Osteocyte (in vitro differentiated cells): ENCODE data around the gene TRRAP. TPM values are rescaled to one million over a fixed set of nuclear protein-coding genes. Genes with fewer than 3 reads are reported as not detected.

ENCODE experiments used
- DNase-seq: peaks from one replicate; pipeline ENCODE4 v3.0.0; 2021; ENCODE audit warnings: mixed read lengths; ENCODE audit not compliant: unreplicated experiment; ENCODE audit errors: extremely low spot score
- H3K27ac Mint-ChIP-seq: one replicate; pipeline ENCODE4 v1.8.0; 2021; ENCODE audit warnings: mild to moderate bottlenecking, mixed read lengths; ENCODE audit not compliant: unreplicated experiment
- H3K27me3 Mint-ChIP-seq: one replicate; pipeline ENCODE4 v1.8.0; 2021; ENCODE audit warnings: mixed read lengths; ENCODE audit not compliant: unreplicated experiment
- H3K36me3 Mint-ChIP-seq: one replicate; pipeline ENCODE4 v1.8.0; 2021; ENCODE audit warnings: mixed read lengths; ENCODE audit not compliant: unreplicated experiment
- H3K4me1 Mint-ChIP-seq: one replicate; pipeline ENCODE4 v1.8.0; 2021; ENCODE audit warnings: mixed read lengths; ENCODE audit not compliant: unreplicated experiment
- H3K4me3 Mint-ChIP-seq: one replicate; pipeline ENCODE4 v1.8.0; 2021; ENCODE audit warnings: mild to moderate bottlenecking, moderate library complexity, mixed read lengths; ENCODE audit not compliant: unreplicated experiment
- H3K9me3 Mint-ChIP-seq: one replicate; pipeline ENCODE4 v1.8.0; 2021; ENCODE audit warnings: mixed read lengths; ENCODE audit not compliant: unreplicated experiment
- total RNA-seq: library from RNA; stranded (reverse); gene quantifications from 2 replicates; pipeline ENCODE4 v1.2.1, GENCODE V29; 2021
- TF ChIP-seq, protein P1 (sequence below): fragments of 200-600 bp; sonication (generic); IDR thresholded peaks from 2 replicates; pipeline ENCODE4 v1.5.0; 2021; ENCODE audit warnings: antibody characterized with exemption, mild to moderate bottlenecking, moderate library complexity

The TRRAP gene
- total RNA-seq, 1 donor from 2014 or later, result 48.5 TPM

DNA sequence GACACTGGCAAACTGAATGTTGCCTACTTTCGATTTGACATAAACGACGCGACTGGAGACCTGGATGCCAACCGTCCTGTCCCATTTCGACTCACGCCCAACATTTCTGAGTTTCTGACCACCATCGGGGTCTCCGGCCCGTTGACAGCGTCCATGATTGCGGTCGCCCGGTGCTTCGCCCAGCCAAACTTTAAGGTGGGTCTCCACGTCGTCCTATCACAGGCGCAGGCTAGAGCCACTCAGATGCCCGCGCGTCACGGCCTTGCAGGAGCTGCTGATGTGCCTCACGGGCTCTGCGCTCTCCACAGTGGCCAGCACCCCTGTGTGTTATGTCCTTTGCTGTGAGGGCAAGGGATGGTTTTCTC lies 133.0 kb downstream of the TRRAP start:
- no peak for DNase-seq
- peaks cover 61% of the 10 kb centered on the region for H3K36me3 Mint-ChIP-seq
- TF ChIP-seq, protein P1, sequence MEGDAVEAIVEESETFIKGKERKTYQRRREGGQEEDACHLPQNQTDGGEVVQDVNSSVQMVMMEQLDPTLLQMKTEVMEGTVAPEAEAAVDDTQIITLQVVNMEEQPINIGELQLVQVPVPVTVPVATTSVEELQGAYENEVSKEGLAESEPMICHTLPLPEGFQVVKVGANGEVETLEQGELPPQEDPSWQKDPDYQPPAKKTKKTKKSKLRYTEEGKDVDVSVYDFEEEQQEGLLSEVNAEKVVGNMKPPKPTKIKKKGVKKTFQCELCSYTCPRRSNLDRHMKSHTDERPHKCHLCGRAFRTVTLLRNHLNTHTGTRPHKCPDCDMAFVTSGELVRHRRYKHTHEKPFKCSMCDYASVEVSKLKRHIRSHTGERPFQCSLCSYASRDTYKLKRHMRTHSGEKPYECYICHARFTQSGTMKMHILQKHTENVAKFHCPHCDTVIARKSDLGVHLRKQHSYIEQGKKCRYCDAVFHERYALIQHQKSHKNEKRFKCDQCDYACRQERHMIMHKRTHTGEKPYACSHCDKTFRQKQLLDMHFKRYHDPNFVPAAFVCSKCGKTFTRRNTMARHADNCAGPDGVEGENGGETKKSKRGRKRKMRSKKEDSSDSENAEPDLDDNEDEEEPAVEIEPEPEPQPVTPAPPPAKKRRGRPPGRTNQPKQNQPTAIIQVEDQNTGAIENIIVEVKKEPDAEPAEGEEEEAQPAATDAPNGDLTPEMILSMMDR, result no peak
- H3K9me3 Mint-ChIP-seq, result peaks cover 2% of the 10 kb centered on the region
- H3K27ac Mint-ChIP-seq, result no peak overlapping the region
- H3K4me1 Mint-ChIP-seq, result no peaks in the 10 kb centered on the region
- no peak overlapping the region for H3K4me3 Mint-ChIP-seq
- no peaks in the 10 kb centered on the region for H3K27me3 Mint-ChIP-seq

DNA sequence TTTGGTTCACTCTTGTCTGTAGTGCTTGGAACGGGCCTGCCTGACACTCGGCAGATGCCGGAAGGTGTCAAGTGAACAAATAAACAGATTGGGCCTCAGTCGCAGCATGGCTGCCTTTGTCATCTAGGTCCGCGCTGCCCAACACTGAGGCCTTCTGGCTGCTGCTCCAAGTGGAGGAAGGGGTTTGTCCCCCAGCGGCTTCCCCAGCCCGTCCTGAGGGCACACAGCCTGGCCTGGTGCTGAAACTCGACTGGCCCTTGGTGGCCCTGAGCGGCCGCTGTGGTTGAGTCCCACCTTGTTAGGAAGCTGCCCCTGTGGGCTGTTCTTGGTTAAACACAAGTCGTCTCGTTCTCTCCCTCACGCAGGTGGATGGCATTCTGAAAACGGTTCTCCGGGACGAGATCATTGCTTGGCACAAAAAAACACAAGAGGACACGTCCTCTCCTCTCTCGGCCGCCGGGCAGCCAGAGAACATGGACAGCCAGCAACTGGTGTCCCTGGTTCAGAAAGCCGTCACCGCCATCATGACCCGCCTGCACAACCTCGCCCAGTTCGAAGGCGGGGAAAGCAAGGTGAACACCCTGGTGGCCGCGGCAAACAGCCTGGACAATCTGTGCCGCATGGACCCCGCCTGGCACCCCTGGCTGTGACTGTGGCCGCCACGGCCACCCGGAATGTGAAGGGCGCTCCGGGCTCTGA lies 133.5 kb downstream of the TRRAP start:
- Mint-ChIP-seq H3K36me3 (peaks cover 63% of the 10 kb centered on the region), H3K27me3 (no peaks in the 10 kb centered on the region), H3K4me3 (no peak overlapping the region), H3K27ac (no peak overlapping the region), H3K4me1 (no peaks in the 10 kb centered on the region), H3K9me3 (peaks cover 4% of the 10 kb centered on the region)
- TF ChIP-seq, protein P1, result no peak
- DNase-seq, result peak; percentile 82

DNA sequence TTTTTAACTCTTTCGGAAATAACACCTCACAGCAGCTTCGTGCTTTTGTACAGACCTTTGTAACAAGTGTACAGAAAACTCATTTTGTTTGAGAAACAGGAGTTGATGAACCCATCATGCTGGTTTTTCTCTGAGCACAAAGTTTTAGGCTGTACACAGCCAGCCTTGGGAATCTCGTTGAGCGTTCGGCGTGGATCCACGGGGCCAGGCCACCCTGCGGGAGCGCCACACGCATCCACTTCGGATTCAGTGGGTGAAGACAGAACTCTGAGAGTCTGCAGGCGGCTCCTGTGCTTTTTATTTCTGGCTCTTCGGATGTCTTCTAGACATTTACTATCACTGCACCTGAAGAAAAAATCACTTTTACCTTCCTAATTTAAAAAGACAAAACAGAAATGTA lies 134.4 kb downstream of the TRRAP start:
- Mint-ChIP-seq H3K27me3 (no peaks in the 10 kb centered on the region), H3K36me3 (peaks cover 64% of the 10 kb centered on the region), H3K4me3 (no peak overlapping the region), H3K9me3 (peaks cover 4% of the 10 kb centered on the region), H3K4me1 (no peaks in the 10 kb centered on the region), H3K27ac (no peak overlapping the region)
- TF ChIP-seq, protein P1, result no peak
- DNase-seq, result no peak

DNA sequence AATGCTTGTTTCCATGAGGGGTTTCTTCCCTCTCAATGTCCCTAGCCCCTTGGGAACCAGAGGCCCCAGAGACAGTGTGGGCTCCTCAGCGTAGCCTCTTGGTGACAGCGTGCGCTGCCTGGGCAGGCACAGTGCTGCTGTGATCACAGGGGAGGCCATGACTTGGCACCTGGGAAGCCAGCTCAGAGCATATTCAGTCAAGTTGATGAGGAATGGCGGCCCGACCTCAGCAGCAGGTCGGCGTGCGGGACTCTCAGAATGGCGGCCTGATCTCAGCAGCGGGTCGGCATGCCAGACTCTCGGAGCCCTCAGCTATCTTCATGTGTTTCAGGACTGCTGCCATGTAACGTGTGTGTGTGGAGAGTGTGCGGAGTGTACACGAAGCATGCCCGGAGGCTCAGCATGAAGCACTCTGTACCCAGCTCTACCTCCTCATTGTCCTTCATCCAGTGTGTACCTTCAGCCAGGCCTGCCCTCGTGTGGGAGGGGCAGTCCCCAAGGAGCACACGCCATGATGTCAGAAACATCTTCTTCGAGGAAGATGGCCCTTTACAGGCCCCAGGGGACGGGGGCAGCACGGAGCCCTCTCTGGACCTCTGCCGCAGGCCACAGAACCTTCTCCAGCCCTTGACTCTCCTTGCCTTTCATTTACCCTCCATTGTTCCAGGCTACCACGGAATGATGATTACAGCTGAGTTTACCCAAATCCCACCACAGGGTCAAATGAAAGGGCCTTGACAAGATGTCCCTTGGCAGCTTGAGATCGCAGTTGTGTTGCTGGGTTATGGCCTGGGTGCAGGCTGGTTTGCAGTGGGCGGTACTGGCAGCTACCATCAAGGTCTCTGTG lies 135.2 kb downstream of the TRRAP start:
- Mint-ChIP-seq H3K36me3 (peaks cover 65% of the 10 kb centered on the region), H3K27ac (no peak overlapping the region), H3K4me1 (no peaks in the 10 kb centered on the region), H3K4me3 (no peak overlapping the region), H3K9me3 (peaks cover 4% of the 10 kb centered on the region), H3K27me3 (no peaks in the 10 kb centered on the region)
- TF ChIP-seq, protein P1, result no peak
- DNase-seq, result no peak
